HEK293T (cell line): ENCODE measurements around the gene GIPC3.

ENCODE experiments used
- CTBP1 ChIP-seq: fragments of 450-650 bp; IDR thresholded peaks from 2 replicates; pipeline ENCODE4 v1.6.1; 2016; ENCODE audit warnings: borderline replicate concordance
- FOXA1 ChIP-seq: fragments of 450-650 bp; IDR thresholded peaks from 2 replicates; pipeline ENCODE4 v1.6.1; 2016; ENCODE audit warnings: mild to moderate bottlenecking
- FOXK2 ChIP-seq: fragments of 450-650 bp; IDR thresholded peaks from 2 replicates; pipeline ENCODE4 v1.6.1; 2016; ENCODE audit warnings: mild to moderate bottlenecking
- FOXM1 ChIP-seq: fragments of 450-650 bp; IDR thresholded peaks from 2 replicates; pipeline ENCODE4 v1.6.1; 2017; ENCODE audit warnings: mild to moderate bottlenecking, borderline replicate concordance
- SP1 ChIP-seq: fragments of 450-650 bp; IDR thresholded peaks from 2 replicates; pipeline ENCODE4 v1.6.1; 2017
- SUZ12 ChIP-seq: fragments of 450-650 bp; IDR thresholded peaks from 2 replicates; pipeline ENCODE4 v1.6.1; 2016; ENCODE audit warnings: mild to moderate bottlenecking
- TARDBP ChIP-seq: fragments of 450-650 bp; IDR thresholded peaks from 2 replicates; pipeline ENCODE4 v1.6.1; 2016
- ZNF384 ChIP-seq: fragments of 450-650 bp; IDR thresholded peaks from 2 replicates; pipeline ENCODE4 v1.6.1; 2016
- TF ChIP-seq, protein P1 (sequence below): fragments of 450-650 bp; IDR thresholded peaks from 2 replicates; pipeline ENCODE4 v1.6.1; 2016

DNA sequence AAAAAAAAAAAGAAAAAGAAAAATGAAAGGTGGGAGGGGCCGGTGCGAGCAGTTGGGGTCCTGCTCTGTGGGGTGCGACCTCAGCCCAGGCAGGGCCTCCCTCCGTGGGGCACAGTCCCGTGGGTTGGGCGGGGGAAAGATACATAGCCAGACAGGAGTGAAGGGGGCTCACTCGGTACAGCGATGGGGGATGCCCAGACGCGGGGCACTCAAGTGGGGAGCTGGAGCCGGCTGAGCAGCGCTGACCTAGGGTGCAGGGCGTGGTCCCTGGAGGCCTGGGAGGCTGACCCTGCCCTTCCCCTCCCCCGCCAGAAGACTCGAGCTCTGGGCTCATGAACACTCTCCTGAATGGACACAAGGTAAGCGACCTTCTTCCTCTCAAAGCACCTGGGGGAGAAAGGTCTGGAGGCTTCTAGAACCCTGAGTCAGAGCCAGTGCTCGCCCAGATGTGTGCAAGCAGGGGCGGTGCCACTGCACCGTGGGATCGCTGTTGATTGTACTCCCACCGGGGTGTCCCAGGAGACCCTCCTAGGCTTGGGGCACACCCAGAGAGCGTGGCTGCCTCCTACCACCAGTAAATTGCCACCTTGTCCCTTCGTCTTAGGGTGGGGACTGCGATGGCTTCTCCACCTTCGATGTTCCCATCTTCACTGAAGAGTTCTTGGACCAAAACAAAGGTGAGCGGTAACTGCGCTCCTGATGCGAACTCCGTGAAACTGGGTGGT is 9.2 kb upstream of the GIPC3 start:
- no peak for TF ChIP-seq TARDBP
- TF ChIP-seq SUZ12, result no peak
- TF ChIP-seq CTBP1, result no peak
- TF ChIP-seq, protein P1, sequence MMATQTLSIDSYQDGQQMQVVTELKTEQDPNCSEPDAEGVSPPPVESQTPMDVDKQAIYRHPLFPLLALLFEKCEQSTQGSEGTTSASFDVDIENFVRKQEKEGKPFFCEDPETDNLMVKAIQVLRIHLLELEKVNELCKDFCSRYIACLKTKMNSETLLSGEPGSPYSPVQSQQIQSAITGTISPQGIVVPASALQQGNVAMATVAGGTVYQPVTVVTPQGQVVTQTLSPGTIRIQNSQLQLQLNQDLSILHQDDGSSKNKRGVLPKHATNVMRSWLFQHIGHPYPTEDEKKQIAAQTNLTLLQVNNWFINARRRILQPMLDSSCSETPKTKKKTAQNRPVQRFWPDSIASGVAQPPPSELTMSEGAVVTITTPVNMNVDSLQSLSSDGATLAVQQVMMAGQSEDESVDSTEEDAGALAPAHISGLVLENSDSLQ, result no peak
- no peak for TF ChIP-seq SP1
- no peak for TF ChIP-seq FOXK2
- TF ChIP-seq FOXA1, result no peak
- no peak for TF ChIP-seq FOXM1
- TF ChIP-seq ZNF384, result no peak
